SIG-M5 treated with dmso at 0.1 percent for 504 hours (cell line): Measurements from ENCODE around the gene BROX.

ENCODE experiments used
- DNase-seq: peaks from one replicate; lab custom pipeline; 2025; ENCODE audit not compliant: unreplicated experiment; lab: John Stamatoyannopoulos, UW

The BROX gene

DNA sequence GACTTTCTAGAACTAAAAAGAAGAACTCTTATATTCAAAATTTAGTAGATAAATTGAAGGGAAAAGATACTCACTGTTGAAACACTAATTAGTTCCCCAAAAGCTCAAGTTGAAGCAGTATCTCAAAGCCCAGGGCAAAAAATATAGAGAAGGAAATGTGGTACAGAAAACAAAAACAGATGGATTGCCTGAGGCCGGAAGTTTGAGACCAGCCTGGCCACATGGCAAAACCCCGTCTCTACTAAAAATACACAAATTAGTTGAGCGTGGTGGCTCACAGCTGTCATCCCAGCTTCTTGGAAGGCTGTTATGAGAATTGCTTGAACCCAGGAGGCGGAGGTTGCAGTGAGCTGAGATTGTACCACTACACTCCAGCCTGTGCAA, 60.6 kb downstream of the BROX start:
- peak; percentile 31 for DNase-seq

DNA sequence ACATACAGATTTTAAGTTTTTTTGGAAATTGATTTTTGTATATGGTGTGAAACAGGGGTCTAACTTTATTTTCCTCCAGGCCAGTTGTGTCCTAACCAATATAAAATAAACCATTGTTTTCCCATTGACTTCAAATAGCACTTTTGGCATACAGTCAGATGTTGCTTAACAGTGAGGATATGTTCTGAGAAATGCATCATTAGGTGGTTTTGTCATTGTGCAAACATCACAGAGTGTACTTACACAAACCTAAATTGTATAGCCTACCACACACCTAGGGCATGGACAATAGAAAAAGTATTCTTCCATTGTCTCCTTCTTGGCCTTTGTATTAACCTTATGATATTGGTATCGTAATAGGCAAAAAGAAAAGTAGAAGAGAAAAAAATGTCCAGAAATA, 65.1 kb downstream of the BROX start:
- no peak for DNase-seq

DNA sequence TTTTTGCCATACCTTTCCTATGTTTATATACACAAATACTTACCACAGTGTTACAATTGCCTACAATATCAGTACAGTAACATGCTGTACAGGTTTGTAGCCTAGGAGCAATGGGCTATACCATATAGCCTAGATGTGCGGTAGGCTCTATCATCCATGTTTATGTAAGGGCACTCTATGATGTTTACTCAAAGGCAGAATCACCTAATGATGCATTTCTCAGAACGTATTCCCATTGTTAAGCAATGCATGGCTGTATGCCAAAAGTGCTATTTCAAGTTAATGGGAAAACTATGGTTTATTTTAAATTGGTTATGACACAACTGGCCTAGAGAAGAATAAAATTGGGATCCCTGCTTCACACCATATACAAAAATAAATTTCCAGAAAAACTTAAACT, 65.6 kb downstream of the BROX start:
- no peak for DNase-seq

DNA sequence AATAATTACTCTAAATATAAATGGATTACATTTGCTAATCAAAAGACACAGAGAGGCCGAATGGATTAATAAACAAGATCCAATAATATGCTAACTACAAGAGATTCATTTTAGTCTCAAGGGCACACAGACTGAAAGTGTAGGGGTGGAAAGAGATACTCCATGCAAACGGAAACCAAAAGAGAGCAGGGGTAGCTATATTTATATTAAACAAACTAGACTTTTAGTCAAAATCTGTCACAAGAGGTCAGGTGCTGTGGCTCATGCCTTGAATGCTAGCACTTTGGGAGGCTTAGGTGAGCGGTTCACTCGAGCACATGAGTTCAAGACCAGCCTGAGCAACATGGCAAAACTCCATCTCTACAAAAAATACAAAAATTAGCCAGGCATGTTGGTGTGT, 68.9 kb downstream of the BROX start:
- no peak for DNase-seq

DNA sequence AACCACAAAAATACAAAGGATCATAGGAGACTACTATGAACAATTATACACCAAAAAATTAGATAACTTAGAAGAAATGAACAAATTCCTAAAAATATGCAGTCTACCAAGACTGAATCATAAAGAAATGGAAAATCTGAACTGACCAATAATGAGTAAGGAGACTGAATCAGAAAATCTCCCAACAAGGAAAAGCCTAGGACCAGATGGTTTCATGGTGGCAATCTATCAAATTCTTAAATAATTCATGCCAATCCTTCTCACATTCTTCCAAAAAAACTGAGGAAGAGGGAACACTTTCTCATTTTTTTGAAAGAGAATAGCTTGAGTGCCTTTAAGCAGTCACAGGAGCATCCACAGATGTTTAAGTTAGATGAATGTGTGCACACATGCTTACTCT, 70.7 kb downstream of the BROX start:
- DNase-seq, result no peak

DNA sequence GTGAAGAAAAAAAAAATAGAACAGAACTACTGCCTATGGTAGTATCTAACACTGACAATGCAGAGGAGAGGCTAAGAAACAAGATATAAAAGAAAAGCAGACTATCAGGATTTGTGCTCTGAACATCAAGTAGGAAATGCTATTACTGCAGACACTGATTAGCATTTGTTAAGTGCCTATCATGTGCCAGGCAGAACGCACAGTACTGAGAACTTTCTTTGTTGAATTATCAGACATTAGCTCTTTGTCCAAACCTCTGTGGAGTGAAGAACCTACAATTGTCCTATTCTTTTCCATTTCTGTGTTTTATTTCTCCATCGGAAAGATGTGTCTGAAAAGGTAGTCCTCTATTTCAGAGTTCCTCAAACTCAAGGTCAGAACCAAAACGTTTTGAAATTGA, 72.0 kb downstream of the BROX start:
- no peak for DNase-seq
